GM21447 (cell line): ENCODE data around the gene CSH2.
"Not testable (repeated sequence)": the region's sequence is repeated elsewhere in the genome, so short reads cannot be mapped to it uniquely, and the experiment has no call there.

Source experiments
- ATAC-seq: cut with Tn5 transposase; IDR thresholded peaks from one replicate; pipeline ENCODE4 v1.9.1; 2021; ENCODE audit not compliant: unreplicated experiment

Gene CSH2

GRCh38 chr17:63896524-63897354 is 23.3 kb upstream of the CSH2 start, which contains the start of gene CSH1:
TSS of gene CSH1 (minus strand) at chr17:63896574. CDS start at chr17:63896511, 63 bp downstream.
- not testable (repeated sequence) for ATAC-seq

DNA sequence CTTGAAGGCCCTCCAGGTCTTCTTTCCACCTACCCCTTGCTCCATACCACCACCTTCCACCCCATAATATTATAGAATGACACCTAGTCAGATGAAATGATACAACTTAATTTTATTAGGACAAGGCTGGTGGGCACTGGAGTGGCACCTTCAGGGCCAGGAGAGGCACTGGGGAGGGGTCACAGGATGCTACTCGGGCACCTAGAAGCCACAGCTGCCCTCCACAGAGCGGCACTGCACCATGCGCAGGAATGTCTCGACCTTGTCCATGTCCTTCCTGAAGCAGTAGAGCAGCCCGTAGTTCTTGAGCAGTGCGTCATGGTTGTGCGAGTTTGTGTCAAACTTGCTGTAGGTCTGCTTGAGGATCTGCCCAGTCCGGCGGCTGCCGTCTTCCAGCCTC is 21.3 kb upstream of the CSH2 start:
- ATAC-seq: not testable (repeated sequence)

DNA sequence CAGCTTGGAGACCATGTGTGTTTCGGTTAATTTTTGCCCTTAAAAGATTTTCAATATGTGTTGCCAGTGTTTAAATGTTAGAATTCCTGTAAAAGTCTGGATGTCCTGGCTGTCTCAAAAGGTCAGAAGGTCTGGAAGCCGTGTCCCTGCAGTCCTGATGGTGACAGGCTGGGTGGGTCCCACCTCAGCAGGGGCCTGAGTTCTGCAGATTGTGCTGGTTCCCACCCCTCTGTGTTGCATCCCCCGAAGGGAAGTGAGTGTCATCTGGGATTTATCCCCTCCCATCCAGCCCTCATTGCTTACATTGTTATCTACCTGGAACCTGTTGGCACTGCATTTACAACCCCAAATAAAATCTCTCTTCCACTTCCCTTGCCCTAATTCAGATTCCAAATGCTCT is 20.5 kb upstream of the CSH2 start:
- ATAC-seq: not testable (repeated sequence)

DNA sequence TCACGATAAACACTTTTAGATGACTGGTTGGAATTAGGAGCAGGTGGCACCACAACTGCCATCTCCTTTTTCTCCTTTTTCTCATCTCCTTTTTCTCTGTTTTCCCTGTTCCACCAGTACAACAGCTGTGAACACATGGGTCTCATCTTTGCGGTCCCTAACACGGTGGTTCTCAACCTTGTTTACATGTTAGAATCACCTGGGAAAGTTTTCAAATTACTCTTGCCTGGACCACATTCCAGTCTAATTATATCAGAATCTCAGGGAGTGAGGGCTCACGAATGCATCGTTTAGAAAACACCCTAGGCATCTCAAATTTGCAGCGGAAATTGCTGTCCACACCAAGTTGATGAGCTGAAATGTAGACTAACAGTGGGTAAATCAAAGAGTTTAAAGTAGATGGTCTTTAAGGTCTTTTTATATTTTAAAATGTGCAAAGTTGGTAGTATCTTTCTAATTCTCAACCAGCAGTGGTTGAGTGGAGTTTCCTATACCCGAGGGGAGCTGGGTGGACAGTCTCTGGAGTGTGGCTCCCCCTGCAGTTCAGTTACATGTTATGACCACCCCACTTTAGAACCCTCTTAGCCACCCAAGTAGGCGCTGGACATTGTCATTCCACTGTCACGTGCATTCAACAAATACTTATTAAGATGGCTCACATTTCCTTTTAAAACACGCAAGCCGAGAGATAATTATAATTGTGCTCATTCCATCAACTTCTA is 19.0 kb upstream of the CSH2 start:
- ATAC-seq: not testable (repeated sequence)

DNA sequence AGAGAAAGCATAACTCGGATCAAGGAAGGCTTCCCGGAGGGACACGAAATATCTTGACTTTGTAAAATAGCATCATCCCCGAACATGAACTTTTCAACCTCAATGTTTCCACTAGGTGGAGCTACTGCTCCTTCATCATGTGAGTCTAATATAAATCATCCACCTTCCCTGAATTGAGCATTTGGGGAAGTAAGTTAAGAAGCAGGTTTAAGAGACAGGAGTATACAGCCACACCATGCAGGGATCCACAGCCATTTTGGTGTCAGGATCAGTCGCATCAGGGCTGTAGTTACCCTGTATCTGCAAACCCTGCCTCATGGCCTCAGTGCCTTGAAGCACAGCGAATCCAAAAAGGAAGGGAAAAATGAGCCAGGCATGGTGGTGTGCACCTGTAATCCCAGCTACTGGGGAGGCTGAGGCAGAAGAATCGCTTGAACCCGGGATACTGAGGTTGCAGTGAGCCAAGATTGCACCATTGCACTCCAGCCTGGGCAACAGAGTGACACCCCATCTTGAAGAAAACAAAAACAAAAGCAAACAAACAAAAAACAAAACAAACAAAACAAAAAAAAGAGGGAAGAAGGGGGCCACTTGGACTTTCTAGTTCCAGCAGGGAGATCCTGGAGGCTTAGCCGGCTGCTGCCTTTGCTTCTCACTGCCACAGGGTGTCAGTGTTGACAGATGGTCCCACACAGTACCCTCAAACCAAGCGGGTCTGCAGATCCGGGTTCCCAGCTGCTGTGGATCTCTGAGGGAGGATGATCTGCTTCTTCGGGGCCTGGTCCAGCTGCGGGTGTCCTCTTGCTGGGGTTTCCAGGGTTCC is 15.8 kb upstream of the CSH2 start:
- ATAC-seq: not testable (repeated sequence)

DNA sequence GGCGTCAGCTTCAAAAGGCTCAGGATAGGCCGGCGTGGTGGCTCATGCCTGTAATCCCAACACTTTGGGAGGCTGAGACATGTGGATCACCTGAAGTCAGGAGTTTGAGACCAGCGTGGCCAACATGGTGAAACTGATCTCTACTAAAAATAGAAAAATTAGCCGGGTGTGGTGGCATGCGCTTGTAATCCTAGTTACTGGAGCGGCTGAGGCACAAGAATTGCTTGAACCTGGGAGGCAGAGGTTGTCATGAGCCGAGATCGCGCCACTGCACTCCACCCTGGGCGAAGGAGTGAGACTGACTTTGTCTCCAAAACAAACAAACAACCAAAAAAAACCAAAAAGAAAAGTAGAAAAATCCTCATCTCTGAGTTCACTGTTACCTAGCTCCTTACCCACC is 11.6 kb upstream of the CSH2 start:
- ATAC-seq: not testable (repeated sequence)

- ATAC-seq: not testable (repeated sequence)
Observed at GRCh38 chr17:63882626-63883126, 9.2 kb upstream of the CSH2 start.

DNA sequence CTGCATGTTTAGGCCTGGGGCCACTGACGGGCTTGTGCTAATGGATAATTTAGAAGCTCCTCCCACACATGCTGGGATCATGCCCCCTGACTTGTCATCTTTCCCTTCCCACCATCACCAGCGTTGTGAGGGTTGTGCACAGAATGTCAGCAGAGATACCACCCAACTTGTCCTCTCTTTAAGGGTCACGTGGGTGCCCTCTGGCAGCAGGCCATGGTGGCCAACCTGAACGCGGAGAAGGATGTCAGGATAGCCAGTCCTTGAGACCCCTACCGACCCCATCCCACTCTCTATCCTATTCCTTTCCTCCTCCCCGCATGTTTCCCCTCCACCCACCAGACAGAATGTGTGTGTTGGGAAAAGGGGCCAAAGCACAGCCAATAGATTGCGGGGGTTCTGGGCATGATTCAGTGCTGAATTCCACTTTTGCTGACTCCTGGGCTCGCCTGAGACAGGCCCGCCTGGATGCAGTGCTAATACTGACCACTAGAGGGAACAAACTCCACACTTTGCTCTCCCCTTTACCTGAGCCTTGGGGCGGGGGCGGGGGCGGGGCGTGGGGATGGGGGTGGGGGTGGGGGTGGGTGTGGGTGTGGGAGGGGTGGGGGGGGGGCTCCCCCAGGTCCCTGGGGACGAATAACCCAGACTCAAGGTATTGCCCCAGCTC is 8.6 kb upstream of the CSH2 start, which contains the start of gene GH2:
Gene GH2, minus strand, starts transcription at position 10 of the 667 bp plus-strand sequence. CDS start 143 bp downstream, outside the sequence.
- no peak for ATAC-seq

DNA sequence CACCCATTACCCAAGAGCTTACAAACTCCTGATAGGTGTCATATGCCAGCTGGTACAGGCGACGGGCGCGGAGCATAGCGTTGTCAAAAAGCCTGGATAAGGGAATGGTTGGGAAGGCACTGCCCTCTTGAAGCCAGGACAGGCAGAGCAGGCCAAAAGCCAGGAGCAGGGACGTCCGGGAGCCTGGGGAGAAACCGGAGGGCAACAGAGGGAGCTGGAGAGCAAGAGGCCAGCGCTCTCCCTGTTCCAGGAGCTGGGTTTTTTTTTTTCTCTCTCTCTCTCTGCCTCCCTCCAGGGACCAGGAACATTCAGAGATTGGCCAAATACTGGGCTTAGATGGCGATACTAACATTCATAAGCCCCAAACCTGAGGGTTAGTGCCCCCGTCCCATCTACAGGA is 7.9 kb upstream of the CSH2 start:
- not testable (repeated sequence) for ATAC-seq

DNA sequence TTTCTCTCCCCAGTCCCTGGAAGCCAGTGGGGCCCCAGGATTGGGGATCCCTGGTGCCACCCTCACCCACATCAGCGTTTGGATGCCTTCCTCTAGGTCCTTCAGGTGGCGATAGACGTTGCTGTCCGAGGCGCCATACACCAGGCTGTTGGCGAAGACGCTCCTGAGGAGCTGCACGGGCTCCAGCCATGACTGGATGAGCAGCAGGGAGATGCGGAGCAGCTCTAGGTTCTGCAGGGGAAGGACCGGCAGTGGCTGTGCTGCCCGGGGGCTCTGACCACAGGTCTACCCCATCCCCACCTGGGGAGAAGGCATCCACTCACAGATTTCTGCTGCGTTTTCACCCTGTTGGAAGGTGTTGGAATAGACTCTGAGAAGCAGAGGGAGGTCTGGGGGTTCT is 7.2 kb upstream of the CSH2 start:
- ATAC-seq: no peak

DNA sequence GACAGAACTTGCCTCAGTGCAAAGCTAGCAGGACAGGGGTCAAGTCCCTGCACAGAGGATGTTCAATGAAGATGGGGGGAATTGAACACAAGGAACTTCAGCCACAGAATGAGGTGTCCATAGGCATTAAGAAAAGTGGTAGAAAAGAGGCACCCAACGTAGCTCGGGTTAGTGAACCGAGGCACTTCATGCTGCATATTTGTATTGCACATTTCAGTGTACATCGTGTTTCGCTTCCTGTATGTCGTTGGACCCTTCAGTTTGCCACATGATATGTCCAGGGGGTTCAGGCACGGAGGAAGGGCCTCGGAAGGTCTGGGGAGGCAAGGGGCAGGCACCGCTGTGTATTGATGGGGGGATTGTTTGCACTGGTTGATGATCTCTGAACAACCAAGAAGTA is 4.9 kb upstream of the CSH2 start:
- not testable (repeated sequence) for ATAC-seq

DNA sequence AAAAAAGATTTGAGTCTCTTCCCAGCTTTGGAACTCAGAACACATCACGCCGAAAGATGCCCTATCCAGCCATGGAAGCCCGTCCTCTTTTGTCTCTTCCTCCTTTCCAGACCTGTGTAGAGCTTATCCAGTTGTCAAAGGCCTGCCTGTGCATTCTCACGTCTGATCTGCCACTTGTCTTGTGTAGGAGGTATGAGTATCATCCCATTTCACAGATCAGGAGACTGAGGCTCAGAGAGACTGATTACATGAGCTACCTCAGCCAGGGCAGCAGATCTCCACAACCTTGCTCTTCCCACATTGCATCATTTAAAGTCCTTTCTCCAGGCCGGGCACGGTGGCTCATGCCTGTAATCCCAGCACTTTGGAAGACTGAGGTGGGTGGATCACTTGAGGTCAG is 1.2 kb upstream of the CSH2 start:
- not testable (repeated sequence) for ATAC-seq

DNA sequence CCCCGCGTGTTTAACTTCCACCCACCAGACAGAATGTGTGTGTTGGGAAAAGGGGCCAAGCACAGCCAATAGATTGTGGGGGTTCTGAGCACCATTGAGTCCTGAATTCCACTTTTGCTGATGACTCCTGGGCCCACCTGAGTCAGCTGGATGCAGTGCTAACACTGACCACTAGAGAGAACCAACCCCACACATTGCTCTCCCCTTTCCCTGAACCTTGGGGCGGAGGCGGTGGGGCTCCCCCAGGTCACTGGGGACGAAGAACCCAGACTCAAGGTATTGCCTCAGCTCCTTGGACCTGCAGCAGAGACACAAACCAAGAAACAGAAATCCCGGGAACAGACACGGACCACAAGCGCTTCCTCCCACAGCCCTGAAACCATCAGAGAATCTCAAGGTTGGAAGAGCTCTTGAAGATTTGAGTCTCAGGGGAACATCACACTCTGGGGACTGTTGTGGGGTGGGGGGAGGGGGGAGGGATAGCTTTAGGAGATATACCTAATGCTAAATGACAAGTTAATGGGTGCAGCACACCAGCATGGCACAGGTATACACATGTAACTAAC is 667 bp upstream of the CSH2 start:
- not testable (repeated sequence) for ATAC-seq

DNA sequence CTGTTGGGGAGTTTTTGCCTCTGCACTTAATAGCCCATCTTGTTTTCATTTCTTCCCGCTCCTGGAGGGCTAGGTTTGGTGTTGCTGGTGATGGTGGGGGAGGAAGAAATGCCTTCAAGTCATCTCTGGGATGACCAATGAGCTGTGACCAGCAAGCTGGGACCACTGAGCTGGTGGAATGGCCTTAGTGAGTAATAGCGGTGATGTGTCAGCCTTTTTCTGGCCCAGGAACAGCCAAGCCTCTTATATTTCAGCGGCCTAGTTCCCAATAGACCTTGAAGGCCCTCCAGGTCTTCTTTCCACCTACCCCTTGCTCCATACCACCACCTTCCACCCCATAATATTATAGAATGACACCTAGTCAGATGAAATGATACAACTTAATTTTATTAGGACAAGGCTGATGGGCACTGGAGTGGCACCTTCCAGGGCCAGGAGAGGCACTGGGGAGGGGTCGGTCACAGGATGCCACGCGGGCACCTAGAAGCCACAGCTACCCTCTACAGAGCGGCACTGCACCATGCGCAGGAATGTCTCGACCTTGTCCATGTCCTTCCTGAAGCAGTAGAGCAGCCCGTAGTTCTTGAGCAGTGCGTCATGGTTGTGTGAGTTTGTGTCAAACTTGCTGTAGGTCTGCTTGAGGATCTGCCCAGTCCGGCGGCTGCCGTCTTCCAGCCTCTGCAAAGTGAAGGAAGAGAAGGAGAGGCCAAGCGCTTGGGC is 1.7 kb downstream of the CSH2 start:
- ATAC-seq: not testable (repeated sequence)

DNA sequence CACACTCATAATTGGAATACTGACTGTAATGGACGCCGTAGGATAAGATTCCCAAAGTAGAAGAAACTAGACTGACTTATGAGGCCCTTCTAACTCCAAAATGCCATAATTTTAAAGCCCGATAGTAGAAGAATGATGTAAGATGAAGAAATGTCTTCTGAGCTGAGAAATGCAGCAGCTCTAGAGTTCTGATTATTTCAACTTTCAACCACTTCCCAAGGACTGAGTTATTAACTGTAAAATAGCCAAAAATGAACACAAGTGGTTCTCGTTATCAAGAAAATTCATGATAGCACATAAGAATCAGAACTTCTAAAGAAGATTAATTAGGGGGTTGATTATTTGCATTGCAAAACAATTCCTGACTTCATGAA is 3.2 kb downstream of the CSH2 start:
- ATAC-seq: not testable (repeated sequence)

DNA sequence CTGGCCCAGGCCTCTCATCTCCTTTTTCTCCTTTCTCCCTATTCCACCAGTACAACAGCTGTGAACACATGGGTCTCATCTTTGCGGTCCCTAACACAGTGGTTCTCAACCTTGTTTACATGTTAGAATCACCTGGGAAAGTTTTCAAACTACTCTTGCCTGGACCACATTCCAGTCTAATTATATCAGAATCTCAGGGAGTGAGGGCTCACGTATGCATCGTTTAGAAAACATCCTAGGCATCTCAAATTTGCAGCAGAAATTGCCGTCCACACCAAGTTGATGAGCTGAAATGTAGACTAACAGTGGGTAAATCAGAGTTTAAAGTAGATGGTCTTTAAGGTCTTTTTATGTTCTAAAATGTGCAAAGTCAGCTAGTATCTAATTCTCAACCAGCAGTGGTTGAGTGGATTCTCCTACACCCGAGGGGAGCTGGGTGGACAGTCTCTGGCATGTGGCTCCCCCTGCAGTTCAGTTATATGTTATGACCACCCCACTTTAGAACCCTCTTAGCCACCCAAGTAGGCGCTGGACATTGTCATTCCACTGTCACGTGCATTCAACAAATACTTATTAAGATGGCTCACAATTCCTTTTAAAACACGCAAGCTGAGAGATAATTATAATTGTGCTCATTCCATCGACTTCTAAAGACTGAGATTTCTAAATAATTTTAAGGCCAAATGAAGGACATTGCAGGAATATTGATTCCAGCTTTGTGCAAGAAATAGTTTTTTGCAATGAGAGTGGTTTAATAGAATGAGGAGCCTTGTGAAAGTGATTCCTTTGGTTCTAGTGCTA is 3.8 kb downstream of the CSH2 start:
- not testable (repeated sequence) for ATAC-seq

GRCh38 chr17:63866625-63867024 is 6.9 kb downstream of the CSH2 start:
- ATAC-seq: not testable (repeated sequence)

DNA sequence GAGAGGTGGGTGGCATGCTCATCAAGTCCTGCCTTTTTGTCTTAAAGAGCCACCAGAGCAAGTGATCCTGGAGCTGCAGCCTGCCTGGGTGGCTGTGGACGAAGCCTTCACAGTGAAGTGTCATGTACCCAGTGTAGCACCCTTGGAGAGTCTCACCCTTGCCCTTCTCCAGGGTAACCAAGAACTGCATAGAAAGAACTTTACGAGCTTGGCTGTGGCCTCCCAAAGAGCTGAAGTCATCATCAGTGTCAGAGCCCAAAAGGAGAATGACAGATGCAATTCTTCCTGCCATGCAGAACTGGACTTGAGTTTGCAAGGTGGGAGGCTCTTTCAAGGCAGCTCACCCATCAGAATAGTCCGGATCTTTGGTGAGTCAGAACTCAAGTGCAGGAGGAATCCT is 14.2 kb downstream of the CSH2 start:
- ATAC-seq: no peak

DNA sequence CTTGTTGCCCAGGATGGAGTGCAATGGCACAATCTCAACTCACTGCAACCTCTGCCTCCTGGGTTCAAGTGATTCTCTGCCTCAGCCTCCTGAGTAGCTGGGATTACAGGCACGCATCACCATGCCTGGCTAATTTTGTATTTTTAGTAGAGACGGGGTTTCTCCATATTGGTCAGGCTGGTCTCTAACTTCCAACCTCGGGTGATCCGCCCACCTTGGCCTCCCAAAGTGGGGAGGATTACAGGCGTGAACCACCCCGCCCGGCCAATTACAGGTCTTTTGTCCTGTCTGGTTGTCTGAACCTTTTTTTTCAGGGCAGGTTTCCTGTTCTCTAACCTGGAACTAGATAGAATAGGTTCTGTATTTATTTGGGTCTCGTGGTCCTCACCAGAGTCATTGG is 17.1 kb downstream of the CSH2 start:
- ATAC-seq: not testable (repeated sequence)
